Stimulated activated CD4-positive, alpha-beta T cell treated with anti-CD3 and anti-CD28 coated beads, Interleukin-4, amount 100 ng/mL, for 24 hours (primary cell): ENCODE measurements around the gene PROSER2.
"Not testable (repeated sequence)": the region's sequence is repeated elsewhere in the genome, so short reads cannot be mapped to it uniquely, and the experiment has no call there.

Experiments used
- DNase-seq: peaks from one replicate; pipeline ENCODE4 v3.0.0-alpha.2; 2020

Gene PROSER2

DNA sequence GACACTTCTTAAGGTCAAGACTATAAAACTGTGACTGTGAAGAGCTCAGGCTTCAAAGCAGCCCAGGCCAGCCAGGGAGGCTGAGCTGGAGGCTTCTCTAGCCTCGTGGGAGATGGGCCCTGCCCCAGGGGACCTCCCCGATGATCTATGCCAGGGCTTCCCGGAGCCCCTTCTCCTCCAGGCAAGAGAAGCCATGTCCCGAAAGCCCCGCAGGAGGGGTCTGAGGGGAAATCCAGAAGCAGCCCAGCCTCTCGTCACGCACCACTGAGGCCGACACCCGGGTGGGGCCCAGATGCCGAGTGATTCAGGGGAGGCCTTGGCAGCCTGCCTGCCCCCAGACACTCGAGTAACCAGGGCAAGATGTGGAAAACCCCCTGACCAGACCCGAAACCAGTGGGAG is 63.7 kb downstream of the PROSER2 start:
- DNase-seq: no peak

DNA sequence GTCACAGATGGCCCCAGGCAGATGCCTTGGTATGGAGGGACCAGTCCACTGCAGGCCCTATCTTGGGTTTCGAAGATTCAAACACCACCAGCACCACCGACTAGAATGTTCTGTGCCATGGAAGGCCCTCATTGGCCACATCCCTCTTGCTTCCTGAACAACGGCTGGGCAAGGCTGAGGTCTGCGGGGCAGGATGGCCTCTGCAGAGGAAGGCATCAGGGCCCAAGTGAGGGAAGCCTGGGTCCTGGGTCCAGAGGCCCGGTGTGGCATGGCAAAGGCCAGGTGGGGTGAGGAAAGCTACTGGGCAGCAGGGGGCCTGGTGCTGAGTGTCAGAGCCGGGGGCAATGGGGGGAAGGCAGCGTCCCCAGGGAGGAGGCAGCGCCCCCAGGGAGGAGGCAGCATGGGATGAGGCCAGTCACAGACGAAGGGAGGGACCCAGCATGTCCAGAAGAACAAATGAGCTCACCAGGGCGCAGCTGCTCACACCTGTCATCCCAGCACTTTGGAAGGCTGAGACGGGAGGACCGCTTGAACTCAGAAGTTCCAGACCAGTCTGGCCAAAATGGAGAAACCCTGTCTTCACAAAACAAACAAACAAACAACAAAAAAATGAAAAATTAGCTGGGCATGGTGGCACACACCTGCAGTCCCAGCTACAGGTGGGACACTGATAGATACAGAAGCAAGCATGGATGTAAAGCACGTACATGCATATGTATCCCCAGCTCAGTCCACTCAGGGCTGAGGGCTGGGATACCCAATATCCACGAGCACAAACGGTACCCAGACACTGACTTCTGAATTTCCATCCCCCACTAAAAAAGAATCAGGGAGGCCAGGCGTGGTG is 64.4 kb downstream of the PROSER2 start:
- DNase-seq: no peak

DNA sequence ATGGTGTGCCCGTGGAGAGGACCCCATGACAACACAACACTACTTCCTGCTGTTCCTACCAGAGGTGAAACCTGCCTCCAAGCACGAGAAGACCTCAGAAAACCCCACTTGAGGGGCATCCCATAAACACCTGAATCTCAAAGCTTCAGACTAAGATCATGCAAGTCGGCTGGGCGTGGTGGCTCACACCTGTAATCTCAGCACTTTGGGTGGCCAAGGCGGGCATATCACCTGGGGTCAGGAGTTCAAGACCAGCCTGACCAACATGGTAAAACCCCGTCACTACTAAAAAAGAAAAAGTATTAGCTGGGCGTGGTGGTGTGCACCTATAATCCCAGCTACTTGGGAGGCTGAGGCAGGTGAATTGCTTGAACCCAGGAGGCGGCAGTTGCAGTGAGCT is 66.1 kb downstream of the PROSER2 start:
- not testable (repeated sequence) for DNase-seq

DNA sequence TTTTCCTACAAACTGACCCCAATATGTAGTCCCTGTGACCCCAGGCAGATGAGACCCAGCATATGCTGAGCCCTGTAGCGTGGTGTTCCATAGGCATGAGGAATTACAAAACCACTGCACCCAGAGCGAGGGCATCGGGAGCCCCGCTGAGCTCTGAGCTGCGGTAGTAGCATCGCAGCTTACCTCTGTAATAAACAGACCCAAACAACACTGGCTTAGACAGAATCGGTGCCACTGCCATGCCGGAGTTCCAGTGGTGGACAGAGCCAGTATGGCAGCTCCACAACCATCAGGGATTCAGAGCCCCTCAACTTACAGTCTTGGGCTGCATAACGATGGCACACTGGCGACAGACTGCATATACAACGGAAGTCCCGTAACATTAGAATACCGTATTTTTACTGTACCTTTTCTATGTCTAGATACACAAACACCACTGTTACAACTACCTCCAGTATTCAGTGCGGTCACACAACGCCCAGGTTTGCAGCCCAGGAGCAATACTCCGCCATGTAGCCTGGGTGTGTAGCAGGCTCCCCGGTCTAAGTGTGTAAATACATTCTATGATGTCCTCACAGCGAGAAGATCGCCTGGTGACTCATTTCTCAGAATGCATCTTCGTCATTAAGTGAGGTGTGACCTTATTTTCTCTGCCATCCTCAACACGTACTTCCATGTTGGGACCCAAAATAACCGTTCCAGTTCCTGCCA is 68.8 kb downstream of the PROSER2 start:
- DNase-seq: no peak

GRCh38 chr10:11893749-11894278 is 70.7 kb downstream of the PROSER2 start:
- DNase-seq: no peak

- no peak for DNase-seq
These were observed 71.4 kb downstream of the PROSER2 start for GRCh38 chr10:11894381-11895107.

DNA sequence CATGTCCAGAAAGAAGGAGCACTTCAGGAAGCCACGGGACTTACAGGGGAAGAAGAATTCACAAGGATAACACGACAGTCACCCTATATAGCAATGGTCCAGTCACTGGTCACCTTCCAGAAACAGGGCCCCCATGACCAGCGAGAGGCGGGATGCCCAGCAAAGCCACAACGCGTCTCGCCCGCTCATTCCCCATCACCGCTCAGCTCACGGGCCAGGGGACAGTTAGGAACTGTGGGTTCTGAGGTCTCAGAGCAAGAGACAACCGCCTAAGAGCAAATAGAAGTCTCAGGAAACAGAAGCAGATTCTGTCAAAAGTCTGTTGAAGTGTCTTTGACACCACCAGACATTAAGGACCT is 71.9 kb downstream of the PROSER2 start:
- DNase-seq: no peak

GRCh38 chr10:11895598-11895997 is 72.4 kb downstream of the PROSER2 start:
- no peak for DNase-seq

- DNase-seq: no peak
These were observed 73.5 kb downstream of the PROSER2 start for GRCh38 chr10:11896549-11897200.

DNA sequence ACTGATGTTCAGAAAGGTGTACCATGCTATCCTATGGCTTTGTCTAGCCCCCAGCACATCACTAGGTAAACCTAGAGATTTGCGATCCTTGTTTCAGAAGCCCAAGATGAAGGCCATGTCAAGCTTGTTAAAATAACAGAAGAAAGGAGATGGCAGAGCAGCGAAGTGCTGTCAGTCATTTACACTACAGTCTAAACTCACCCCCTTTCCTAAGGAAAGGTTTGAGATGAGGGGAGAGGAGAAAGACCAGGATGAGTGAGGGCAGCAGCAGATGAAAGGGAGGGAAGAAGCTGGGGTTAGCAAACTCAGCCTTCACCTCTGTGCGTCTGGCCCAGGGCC is 74.8 kb downstream of the PROSER2 start:
- no peak for DNase-seq

- DNase-seq: no peak
These were observed 75.4 kb downstream of the PROSER2 start for GRCh38 chr10:11898372-11899066.

- no peak for DNase-seq
These were observed 76.1 kb downstream of the PROSER2 start for GRCh38 chr10:11899067-11899876.

DNA sequence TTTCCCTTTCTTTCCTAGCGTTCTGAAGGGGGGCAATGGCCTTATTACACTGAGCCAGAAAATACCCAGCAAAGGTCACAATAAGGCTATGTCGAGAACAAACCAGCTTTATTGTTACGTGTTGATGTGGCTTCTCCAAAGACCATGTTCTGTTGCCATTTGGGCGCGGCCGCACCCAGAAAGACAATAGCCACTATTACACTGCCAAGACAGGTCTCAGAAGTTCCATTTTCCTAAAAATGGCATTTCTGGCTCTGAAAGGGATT is 77.8 kb downstream of the PROSER2 start:
- no peak for DNase-seq

GRCh38 chr10:11901454-11901832 is 78.3 kb downstream of the PROSER2 start:
- no peak for DNase-seq

GRCh38 chr10:11901833-11902475 is 78.8 kb downstream of the PROSER2 start:
- DNase-seq: no peak

DNA sequence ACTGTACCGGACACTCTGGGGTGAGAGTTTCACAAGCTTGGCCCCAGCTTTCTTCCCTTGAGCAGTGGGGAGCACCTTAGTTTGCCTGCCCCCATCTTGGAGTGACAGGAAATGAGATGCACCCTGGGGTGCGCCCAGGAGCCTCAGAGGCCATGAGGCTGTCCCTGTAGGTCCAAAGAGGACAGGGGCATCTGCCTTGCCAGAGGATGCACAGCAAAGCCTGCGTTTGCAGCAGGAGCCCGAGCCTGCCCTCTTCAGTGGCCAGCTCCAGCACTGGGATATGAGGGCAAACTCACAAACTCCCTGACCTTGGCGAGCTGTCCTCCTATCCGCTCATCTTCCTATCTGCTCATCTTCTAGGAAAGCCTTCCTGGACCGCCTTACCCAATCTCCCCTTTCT is 79.5 kb downstream of the PROSER2 start:
- DNase-seq: no peak

- DNase-seq: no peak
These were observed 83.6 kb downstream of the PROSER2 start for GRCh38 chr10:11906714-11907113.

- DNase-seq: no peak
These were observed 84.8 kb downstream of the PROSER2 start for GRCh38 chr10:11907914-11908313.

DNA sequence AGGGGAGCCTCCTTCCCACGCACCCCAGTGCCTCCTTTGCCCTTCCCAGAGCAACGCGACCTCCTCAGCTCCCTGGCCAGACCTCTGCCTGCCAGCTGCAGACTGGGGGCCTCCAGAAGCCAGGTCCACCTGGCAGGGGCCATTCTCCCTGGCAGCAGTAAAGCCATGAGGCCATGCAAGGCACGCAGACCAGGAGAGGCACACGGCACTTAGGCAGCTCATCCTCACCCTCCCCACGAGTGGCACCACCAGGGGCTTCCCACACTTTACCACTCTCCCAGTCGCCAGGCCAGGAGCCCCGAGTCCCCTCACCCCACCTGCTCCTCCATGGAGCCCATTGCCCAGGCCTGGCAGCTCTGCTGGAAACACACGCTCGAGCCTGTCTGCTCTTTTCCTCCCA is 85.4 kb downstream of the PROSER2 start:
- no peak for DNase-seq

DNA sequence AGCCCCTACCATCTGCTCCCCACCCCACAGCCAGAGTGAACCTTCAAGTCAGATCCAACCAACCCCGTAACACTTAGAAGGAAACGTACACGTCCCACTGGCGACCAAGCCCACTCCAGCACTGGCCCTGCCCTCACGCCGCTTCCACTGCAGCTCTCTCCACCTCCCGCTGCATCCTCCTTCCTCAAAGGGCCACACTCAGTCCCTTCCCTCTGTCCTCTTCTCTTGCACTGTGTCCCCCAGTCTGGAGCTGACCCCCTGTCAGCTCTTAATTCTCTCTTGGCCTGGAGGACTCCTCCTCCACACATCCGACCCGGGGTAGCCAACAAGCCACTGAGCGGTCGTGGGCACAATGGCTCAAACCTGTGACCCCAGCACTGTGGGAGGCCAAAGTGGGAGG is 85.8 kb downstream of the PROSER2 start:
- no peak for DNase-seq

DNA sequence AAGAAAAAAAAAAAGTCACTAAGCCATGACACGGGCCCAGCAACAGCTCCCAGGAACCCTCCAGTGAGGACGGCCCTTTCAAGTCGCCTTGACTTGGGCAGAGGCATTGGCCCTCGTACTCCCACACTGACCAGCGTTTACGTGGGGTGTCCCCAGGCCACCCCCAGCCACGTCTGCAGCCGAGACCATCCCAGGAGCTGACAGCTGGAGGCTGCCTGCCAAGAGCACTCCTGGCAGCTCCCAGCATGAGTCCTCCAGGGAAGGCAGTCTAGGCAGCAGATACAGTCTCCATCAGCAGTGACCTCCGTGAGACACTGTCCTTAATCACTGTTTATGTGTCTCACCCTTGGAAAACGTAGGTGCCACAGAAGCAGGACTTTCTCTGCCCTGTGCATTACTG is 86.5 kb downstream of the PROSER2 start:
- no peak for DNase-seq
